ENCODE data around the gene HCN2.

HCN2 gene

GRCh38 chr19:589693-590395 is at the start of gene HCN2:
Gene HCN2, plus strand, starts transcription at chr19:589881. Its CDS starts 65 bp downstream, at chr19:589946.
- DNase-seq (ENCODE audit: low read depth in 2 of 2), result no peak

GRCh38 chr19:540867-541637 is 48.6 kb upstream of the HCN2 start:
- no peak for DNase-seq (ENCODE audit: low read depth in 2 of 2)

GRCh38 chr19:541699-542098 is 48.0 kb upstream of the HCN2 start:
- DNase-seq (ENCODE audit: low read depth in 2 of 2), result no peak

GRCh38 chr19:542173-542866 is 47.4 kb upstream of the HCN2 start:
- no peak for DNase-seq (ENCODE audit: low read depth in 2 of 2)

GRCh38 chr19:543910-544608 is 45.6 kb upstream of the HCN2 start, which contains the start of gene GZMM:
Gene GZMM, plus strand, starts transcription at chr19:544053. Its CDS starts 19 bp downstream, at chr19:544072.
- no peak for DNase-seq (ENCODE audit: low read depth in 2 of 2)

- no peak for DNase-seq (ENCODE audit: low read depth in 2 of 2)
Observed at GRCh38 chr19:547117-547516, 42.6 kb upstream of the HCN2 start.

GRCh38 chr19:547836-548720 is 41.6 kb upstream of the HCN2 start:
- no peak for DNase-seq (ENCODE audit: low read depth in 2 of 2)

- no peak for DNase-seq (ENCODE audit: low read depth in 2 of 2)
Observed at GRCh38 chr19:548886-549830, 40.5 kb upstream of the HCN2 start.

- no peak for DNase-seq (ENCODE audit: low read depth in 2 of 2)
Observed at GRCh38 chr19:554817-555216, 34.9 kb upstream of the HCN2 start.

- no peak for DNase-seq (ENCODE audit: low read depth in 2 of 2)
Observed at GRCh38 chr19:555474-555808, 34.2 kb upstream of the HCN2 start.

GRCh38 chr19:556611-557382 is 32.9 kb upstream of the HCN2 start:
- no peak for DNase-seq (ENCODE audit: low read depth in 2 of 2)

GRCh38 chr19:558770-559439 is 30.8 kb upstream of the HCN2 start:
- DNase-seq (ENCODE audit: low read depth in 2 of 2), result no peak

GRCh38 chr19:560121-560520 is 29.6 kb upstream of the HCN2 start:
- DNase-seq (ENCODE audit: low read depth in 2 of 2), result no peak

- no peak for DNase-seq (ENCODE audit: low read depth in 2 of 2)
Observed at GRCh38 chr19:566403-566802, 23.3 kb upstream of the HCN2 start.

- DNase-seq (ENCODE audit: low read depth in 2 of 2), result no peak
Observed at GRCh38 chr19:566844-567243, 22.8 kb upstream of the HCN2 start.

- DNase-seq (ENCODE audit: low read depth in 2 of 2), result no peak
Observed at GRCh38 chr19:567296-567900, 22.3 kb upstream of the HCN2 start.

- DNase-seq (ENCODE audit: low read depth in 2 of 2), result no peak
Observed at GRCh38 chr19:570251-570686, 19.4 kb upstream of the HCN2 start.

GRCh38 chr19:570937-571565 is 18.6 kb upstream of the HCN2 start:
- DNase-seq (ENCODE audit: low read depth in 2 of 2), result no peak
